ENCODE results near the gene LRCH3.
"Not testable (repeated sequence)": the region's sequence is repeated elsewhere in the genome, so short reads cannot be mapped to it uniquely, and the experiment has no call there.

The LRCH3 gene

DNA sequence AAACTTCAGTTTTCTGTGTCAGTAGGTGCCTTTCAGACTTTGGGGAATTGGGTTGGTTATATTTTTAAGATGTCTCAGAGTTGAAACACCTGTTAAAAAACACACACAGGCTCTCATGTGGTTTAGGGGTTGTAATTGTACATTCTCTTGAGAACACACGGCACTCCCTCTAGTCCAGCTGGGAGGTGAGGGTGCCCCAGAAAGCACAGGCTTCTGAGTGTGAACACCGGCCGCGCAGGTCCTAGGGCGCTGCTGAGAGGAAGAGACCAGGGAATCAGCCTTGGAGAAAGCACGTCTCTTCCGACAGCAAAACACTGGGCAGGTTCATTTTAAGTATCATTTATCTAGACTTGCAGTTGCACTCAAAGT, 90.9 kb downstream of the LRCH3 start:
- no peak for FAIRE-seq
- DNase-seq (ENCODE audit: insufficient read length, low spot score): no peak

DNA sequence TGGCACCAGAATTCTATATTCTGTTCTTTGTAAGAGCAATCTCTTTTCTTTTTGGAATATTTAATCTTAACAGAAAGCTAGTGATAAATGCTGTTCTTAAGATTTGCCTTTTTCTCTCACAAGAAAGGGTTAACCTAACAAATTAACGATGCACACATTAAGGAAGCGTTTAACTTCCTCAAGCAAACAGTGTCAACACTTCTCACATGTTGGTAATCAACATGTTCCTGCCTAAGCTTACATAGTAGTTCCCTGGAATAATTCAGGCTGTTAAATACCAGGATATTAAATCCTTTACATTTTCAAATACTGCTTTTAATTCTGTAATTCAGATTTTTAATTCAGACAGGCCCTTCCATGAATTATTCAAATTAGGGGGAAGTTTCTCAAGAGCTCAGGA, 91.5 kb downstream of the LRCH3 start:
- DNase-seq (ENCODE audit: insufficient read length, low spot score): no peak
- no peak for FAIRE-seq

DNA sequence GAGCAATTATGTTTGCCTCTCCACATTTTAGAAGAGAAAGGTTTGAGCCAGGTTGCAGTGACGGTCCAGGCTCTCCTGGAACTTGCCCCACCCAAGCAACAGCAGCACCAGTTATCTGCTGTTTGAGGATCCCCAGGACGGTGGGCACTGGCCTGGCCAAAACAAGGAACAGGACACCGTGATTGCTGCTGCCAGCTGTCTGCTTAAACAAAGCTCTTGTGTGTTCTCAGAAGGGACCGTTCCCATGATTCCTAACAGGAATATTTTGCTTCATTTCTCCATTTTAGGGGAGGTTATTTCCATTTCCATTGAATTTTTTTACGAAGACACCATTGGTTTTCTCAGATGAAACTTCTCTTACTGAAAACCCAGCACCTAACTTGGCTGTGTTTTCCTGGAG, 92.5 kb downstream of the LRCH3 start:
- FAIRE-seq (no peak), DNase-seq (ENCODE audit: insufficient read length, low spot score) (no peak)

DNA sequence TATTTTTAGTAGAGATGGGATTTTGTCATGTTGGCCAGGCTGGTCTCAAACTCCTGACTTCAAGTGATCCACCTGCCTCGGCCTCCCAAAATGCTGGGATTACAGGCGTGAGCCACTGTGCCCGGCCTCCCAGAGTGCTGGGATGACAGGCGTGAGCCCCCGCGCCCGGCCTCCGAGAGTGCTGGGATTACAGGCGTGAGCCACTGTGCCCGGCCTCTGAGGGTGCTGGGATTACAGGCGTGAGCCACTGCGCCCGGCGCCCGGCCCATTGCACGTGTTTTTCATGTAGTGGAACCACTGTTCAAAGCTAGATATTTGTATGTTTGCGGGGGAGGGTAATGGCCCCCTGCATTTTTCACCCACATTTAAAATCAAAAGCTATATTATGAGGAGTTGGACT, 93.3 kb downstream of the LRCH3 start:
- FAIRE-seq; DNase-seq (ENCODE audit: insufficient read length, low spot score): not testable (repeated sequence)

DNA sequence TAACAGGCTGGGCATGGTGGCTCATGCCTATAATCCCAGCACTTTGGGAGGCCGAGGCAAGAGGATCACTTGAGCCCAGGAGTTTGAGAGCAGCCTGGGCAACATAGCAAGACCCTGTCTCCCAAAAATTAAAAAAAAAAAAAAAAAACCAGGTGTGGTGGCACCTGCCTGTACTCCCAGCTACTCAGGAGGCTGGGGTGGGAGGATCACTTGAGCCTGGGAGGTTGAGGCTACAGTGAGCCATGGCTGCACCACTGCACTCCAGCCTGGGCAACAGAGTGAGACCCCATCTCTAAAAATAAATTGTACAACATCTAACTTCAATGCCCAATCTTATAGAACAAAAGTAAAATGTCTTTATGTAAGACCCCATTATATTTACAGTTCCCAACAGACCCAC, 95.0 kb downstream of the LRCH3 start:
- not testable (repeated sequence) for DNase-seq (ENCODE audit: insufficient read length, low spot score); FAIRE-seq

DNA sequence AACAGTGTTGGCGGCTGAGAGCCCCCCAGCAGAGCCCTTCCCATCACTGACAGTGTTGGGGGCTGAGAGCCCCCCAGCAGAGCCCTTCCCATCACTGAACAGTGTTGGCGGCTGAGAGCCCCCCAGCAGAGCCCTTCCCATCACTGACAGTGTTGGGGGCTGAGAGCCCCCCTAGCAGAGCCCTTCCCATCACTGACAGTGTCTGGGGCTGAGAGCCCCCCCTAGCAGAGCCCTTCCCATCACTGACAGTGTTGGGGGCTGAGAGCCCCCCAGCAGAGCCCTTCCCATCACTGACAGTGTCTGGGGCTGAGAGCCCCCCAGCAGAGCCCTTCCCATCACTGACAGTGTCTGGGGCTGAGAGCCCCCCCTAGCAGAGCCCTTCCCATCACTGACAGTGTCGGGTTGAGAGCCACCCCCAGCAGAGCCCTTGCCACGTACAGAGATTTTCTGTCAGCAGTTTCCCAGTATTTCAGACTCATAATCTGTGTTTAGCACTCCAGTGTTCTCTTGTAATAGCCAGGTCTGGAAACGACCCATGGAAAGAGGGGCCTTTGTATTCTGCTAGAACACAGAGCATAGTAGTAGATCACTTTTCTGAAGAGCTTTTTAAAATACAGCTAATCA, 96.5 kb downstream of the LRCH3 start:
- not testable (repeated sequence) for FAIRE-seq; DNase-seq (ENCODE audit: insufficient read length, low spot score)

DNA sequence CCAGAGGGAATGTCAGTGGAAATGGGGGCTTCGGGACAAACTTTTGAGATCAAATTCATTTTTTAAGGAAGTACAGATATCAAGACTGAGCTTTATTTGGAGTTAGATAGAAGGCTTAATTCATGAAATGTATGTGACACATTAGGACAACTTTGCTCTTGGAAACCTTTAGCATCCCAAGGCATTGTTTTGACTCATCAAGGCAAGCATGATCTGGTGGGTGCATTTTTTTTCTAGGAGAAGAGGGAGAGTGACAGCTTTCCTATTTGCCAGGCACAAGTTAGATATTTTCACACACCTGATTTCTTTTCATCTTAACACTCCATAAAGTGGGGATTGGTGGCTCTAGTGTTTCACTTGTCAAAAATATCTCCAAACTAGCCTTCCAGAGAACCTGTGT, 97.5 kb downstream of the LRCH3 start:
- DNase-seq (ENCODE audit: insufficient read length, low spot score) (no peak), FAIRE-seq (no peak)

DNA sequence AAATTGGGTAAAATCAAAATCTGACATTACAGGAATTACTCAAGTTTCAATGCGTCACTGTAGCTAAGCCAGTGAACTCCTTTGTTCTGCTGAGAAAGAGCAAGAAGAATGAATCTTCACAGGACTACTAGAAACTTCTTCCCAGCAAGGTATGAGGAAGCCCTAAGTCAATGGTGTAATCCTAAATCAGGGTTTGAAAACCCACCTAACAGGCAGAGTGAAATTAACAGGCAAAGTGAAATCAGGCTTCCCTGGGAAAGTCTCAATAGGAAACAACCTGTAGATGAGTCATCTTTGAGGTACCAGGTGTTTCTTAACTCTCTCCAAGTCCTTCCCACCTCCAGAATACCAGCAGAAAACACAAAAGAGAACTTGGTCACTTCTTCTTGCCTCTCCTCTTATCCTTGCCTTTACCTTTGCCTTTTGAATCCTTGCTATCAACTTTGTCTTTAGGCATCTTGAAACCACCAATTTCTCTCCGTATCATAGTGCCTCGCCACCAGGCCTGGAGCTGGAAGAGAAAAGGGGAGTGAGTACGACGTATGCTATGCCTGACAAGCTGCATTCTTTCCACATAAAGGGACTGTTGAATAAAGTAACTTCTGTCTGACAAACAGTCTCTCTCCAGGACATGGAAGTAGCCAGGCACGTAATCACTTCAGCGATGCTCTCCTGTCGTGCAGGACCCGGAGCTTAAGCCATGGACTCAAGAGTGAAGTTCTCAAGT, 98.3 kb downstream of the LRCH3 start:
- FAIRE-seq (no peak), DNase-seq (ENCODE audit: insufficient read length, low spot score) (no peak)

DNA sequence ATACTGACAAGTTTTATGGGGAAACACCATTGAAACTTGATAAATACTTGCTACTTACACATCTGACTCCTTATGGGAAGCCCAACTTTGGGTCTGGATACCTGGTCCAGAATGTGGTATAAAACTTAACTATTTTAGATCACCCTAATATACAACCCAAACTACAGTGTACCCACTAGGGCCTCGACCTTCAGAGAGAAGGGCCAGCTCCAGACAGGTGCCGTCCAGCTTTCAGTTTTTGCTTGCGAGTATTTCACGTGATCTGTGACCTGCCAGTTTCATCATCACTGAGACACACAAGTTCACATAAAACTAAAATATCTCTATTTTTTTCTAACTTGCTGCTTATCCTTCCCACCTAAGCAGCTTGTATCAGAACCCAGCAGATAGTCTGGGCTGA, 99.6 kb downstream of the LRCH3 start:
- FAIRE-seq (no peak), DNase-seq (ENCODE audit: insufficient read length, low spot score) (no peak)

DNA sequence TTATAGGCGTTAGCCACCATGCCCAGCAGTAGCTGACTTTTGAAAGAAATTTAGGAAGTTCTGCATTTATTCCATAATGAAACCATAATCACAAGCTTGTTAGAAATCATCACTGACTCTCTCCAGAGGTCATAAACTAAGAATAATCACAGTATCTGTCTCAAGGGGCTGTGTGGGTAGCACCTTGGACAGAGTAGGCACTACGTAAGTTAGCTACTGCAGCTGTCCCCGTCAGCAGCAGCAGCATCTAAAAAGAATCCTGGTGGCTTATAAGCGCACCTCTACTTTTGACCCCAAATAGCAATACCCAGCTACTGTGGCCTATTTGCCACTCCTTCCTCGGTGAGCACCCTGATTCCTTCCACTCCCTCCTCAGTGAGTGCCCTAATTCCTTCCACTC, 101.1 kb downstream of the LRCH3 start:
- FAIRE-seq (no peak), DNase-seq (ENCODE audit: insufficient read length, low spot score) (no peak)

DNA sequence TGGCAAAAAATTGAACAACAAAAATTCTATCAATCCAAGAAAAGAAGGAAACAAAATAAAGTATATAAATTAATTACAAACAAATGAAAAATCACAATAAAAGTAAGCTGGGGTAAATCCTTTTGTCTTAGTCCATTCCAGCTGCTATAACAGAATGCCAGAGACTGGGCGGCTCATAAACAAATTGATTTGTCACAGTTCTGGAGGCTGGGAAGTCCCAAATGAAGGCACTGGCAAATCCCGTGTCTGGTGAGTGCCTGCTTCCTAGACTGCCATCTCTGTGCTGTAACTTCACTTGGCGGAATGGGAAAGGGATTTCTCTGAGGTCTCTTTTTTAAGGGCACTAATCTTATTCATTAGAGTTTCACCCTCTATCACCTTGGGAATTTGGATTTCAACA, 105.4 kb downstream of the LRCH3 start:
- FAIRE-seq: no peak

DNA sequence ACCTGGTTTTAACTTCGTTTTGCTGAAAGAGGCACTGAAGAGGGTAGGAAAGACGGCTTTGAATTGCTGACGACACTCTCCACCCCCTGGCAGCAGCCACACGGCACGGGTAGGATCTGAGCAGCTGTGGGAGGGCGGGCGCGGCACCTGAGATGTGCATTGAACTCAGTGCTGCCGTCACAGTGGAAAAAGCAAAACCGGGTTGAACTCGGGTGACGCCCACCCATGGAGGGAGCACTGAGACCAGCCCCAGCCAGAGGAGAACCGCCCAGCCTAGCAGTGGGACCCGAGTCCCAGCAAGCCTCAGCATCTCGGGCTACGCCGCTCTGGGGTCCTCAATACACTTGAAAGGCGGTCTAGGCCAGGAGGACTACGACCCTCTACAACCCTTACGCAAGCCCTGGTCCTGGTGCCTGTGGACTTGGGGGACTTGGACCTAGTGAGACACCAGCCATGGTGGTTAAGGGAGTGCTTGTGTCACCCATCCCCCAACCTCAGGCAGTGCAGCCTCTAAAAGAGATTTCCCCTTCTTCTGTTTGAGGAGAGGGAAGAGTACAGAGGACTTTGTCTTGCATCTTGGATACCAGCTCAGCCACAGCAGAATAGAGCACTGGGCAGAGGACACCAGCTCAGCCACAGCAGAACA, 108.9 kb downstream of the LRCH3 start:
- no peak for DNase-seq (ENCODE audit: insufficient read length, low spot score)

More for the DNA sequence above, 105.4 kb downstream of the LRCH3 start:
- no peak for DNase-seq (ENCODE audit: insufficient read length, low spot score)

DNA sequence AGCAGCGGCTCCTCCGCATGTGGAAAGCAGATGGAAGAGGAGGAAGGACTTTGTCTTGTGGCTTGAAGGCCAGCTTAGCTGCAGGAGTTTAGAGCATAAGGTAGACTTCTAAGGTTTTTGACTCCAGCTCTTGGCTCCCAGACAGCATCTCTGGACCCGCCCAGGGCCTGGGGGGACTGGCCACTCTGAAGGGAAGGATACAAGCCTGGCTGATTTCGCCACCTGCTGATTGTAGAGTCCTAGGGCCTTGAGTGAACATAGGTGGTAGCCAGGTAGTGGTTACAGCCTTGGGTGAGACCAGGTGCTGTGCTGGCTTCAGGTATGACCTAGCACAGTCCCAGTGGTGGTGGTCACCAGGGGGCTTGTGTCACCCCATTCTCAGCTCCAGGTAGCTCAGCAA, 110.6 kb downstream of the LRCH3 start:
- DNase-seq (ENCODE audit: insufficient read length, low spot score) (no peak), FAIRE-seq (no peak)

More for the DNA sequence above, 108.9 kb downstream of the LRCH3 start:
- no peak for FAIRE-seq

DNA sequence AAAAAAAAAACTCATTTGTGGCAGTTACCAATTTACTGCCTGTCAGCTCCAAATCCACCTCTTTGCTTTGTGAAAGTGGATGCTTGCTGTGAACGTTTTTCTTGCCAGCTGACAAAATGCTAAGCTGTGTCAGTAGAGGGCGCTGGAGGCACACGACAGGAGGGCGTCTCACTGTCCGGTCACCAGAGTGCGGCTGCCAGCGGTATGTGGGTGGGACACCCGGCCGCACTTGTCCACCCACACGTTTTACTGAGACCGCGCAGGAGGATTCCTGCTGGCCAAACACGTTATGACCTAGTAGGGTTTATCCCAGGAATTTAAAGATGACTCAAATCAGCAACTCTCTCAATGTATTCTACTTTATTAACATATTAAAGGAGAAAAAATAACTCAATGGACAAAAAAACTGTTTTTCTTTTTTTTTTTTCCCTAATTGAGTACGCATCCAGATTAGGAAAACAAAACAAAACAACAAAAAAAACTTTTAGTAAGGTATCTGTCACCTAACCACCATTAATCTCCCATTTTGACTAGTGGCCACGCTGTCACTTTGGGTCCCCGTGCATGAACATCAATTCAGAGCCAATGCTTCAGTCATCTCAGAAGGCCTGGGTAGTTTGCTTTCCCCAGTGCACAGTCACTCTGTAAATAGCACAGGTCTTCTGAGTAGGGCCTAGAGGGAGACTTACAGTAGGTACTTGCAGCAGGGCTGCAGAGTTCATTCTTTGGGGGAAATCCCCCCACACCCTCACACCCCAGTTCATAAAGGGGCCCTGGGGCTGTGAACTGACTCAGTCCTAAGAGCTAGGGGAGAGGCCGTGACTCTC, 115.2 kb downstream of the LRCH3 start:
- FAIRE-seq (peak; percentile 94), DNase-seq (ENCODE audit: insufficient read length, low spot score) (peak; percentile 95)

DNA sequence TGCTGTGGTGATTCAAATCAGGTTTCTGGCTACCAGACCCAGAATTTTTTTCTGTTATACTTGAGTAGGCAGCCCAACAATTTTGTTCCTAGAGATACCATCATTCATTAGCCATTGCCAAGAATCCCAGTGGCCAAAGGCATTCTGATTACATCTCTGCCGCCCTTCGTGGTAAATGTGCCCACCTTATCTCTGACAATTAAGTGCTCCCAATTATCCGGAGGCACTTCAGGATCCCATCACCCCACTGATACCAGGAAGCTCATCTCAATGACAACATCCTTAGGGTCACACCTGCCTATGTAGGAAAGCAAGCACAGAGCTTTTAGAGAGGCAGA, 115.8 kb downstream of the LRCH3 start:
- DNase-seq (ENCODE audit: insufficient read length, low spot score) (no peak), FAIRE-seq (no peak)

DNA sequence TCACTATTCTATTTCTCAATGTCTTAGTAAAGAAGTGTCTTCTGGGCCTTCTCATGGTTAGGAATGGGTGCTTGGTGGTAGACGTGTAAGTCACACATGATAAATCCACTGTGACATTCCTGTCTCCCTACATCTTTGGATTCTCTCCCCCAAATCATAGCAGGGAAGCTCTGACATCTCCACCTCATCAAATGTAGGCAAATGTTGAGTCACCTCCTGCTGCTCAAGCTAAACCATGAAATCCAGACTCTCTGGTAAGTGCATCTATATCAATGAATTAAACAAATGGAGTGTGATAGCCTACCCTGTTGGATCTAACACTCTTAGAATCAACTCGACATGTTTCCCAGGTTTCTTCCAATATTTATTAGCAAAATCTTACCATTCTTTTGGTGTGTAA, 116.1 kb downstream of the LRCH3 start:
- FAIRE-seq (no peak), DNase-seq (ENCODE audit: insufficient read length, low spot score) (no peak)

DNA sequence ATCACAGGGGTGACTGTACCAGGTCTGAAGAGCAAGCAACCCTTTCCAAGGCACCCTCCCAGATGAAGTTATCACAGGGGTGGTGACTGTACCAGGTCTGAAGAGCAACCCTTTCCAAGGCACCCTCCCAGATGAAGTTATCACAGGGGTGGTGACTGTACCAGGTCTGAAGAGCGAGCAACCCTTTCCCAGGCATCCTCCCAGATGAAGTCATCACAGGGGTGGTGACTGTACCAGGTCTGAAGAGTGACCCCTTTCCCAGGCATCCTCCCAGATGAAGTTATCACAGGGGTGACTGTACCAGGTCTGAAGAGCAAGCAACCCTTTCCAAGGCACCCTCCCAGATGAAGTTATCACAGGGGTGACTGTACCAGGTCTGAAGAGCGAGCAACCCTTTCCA, 117.5 kb downstream of the LRCH3 start:
- not testable (repeated sequence) for DNase-seq (ENCODE audit: insufficient read length, low spot score)

DNA sequence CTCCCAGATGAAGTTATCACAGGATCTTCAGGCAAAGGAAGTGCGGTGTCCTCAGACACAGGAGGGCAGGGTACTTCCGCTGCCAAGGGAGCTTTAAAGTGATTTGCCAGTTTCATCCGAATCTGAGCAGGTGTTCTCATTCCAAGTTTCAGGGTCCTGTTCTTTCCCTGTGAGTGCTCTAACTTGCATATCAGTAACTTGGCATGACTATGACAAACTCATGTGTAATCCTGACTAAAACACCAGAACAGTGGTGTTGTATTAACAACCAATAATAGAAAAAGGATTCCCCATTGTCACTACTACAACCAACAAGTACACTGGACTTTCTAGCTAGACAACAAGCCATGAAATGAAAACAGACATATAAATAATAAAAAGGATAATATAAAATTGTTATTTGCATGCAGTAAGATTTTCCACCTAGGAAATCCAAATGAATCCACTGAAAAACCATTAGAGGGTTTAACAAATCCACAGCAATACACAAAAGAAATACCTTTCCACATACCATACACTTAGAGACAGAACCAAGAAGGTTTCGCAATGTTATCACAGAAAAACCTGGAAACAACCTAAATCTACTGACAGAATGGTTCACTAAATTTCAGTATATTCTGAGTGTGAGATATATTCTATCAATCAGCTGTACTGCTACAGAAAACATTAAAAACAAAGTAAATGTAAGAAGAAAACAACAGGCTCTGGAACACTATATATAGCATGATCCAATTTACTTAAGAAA, 118.1 kb downstream of the LRCH3 start:
- FAIRE-seq (no peak), DNase-seq (ENCODE audit: insufficient read length, low spot score) (no peak)

More for the DNA sequence above, 117.5 kb downstream of the LRCH3 start:
- FAIRE-seq: not testable (repeated sequence)

DNA sequence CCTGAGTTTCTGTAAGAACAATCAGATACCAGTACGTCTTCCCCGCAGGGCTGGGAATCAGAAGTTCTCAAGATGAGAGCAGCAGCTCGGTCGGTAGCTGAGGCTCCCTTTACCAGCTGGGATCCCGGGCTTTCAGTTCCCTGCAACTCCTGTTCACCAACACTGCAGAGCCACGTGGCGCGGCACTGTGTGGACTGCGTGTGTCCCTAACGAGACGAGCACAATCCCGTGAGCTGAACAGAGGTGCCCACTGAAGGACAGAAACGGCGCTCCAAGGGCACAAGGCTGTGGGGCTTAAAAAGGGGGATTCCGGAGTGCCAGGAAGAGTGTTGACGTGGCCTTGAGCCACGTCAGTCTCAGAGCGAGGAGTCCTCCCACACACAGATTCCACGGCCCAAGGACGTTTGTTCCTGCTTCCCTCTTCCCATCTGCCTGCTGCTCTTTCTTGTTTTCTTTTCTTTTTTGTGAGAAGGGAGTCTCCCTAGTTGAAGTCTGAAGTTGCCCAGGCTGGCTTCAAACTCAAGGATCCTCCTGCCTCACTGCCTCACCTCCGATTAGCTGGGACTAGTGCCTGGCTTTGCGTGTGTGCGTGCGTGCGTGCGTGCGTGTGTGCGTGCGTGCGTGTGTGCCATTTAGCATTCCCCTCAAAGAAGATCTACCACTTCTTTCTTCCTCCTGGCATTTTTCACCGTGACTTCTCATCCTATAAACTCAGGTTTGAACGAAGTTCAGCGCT, 121.9 kb downstream of the LRCH3 start:
- FAIRE-seq: no peak
- no peak for DNase-seq (ENCODE audit: insufficient read length, low spot score)

Measured in HTR-8/SVneo (cell line).